Measurements from ENCODE around the gene TMEM132D.

Gene TMEM132D

DNA sequence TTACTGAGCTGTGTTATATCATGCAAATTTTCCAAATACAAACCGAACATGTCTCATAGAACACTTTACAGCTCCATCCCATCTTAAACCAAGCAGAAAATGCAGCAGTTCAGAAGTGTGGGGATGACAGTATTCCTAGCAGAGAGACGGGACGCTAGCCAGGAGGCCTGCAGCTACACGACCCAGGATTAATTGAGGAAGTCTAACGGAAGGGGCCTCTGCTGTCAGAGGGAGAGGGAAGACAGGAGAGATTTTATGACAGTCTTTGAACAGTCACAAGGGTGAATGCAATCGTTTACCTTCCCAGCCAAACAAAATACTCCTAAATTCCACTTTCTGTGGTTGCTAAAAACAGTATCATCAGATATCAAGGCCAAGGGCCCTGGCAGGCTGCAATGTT lies 261.9 kb downstream of the TMEM132D start:
- no peak for DNase-seq

DNA sequence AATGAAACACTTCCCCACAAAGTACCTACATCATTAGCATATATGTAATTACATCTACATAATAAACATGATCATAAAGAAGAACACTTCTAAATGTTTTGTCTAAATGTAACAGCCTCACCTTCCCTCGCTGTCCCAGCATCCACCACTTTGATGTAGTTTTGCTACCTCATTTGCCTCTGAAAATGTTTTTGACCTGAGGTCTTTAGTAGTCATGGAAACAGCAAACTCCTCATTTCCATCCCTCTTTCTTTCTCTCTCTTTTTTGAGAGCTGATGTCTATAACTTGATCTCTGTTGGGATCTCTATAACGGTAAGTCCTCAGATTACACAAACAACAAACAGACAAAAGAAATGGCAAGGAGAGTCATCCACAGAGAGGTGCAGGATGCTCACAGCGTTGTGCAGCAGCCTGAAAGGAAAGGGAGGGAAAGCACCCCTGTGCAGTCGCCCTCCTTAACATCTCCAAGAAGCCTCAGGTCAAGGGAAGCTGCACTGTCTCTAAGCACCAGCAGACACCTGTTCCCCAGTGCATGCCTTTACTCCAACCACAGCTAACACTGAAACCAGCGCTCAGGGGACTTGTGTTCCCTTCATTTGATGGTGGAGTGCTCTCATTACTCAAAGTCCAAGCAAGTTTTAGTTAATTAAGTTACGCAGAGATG lies 268.7 kb downstream of the TMEM132D start:
- DNase-seq, result no peak

GRCh38 chr12:129631316-129631715 lies 272.5 kb downstream of the TMEM132D start:
- DNase-seq, result no peak

DNA sequence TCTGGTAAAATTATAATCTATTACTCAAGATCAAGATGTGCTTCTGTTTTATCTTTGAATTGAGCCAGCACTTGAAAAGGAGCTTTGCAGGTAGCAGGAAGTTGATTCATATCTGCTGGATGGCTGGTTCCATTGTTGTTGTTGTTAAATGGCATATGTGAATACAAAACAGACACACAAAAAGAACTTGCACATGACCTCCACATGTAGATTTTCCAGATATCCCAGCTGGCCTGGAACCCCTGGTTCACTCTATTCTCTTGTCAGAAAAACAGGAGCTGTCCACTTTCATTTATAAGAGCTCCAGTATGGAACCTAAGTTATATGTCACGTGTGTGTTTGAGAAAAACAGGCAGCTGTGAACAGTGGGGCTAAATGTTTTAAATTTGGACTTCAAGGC lies 273.9 kb downstream of the TMEM132D start:
- no peak for DNase-seq

- DNase-seq, result no peak
Observed at GRCh38 chr12:129622566-129622965, 281.3 kb downstream of the TMEM132D start.

DNA sequence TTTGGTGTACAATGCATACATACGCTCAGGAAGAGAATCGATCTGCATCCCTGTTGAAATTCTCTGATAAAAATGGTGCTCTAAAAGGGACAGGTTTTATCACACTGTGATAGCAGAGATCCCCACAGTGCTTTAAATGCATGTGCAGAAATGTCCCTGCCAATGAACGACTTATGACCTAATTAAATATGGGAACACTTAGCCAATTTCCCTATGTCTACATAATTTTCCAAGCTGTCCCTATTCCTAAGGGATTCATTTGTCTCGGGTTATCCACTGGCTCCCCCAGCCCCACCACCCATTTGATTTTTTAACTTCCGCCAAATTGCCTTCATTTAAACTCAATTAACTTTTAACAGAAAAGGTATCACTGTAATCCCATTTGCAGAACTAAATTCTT lies 284.6 kb downstream of the TMEM132D start:
- DNase-seq, result no peak

GRCh38 chr12:129617849-129618248 lies 286.0 kb downstream of the TMEM132D start:
- DNase-seq, result no peak

GRCh38 chr12:129615001-129615400 lies 288.8 kb downstream of the TMEM132D start:
- DNase-seq, result no peak

DNA sequence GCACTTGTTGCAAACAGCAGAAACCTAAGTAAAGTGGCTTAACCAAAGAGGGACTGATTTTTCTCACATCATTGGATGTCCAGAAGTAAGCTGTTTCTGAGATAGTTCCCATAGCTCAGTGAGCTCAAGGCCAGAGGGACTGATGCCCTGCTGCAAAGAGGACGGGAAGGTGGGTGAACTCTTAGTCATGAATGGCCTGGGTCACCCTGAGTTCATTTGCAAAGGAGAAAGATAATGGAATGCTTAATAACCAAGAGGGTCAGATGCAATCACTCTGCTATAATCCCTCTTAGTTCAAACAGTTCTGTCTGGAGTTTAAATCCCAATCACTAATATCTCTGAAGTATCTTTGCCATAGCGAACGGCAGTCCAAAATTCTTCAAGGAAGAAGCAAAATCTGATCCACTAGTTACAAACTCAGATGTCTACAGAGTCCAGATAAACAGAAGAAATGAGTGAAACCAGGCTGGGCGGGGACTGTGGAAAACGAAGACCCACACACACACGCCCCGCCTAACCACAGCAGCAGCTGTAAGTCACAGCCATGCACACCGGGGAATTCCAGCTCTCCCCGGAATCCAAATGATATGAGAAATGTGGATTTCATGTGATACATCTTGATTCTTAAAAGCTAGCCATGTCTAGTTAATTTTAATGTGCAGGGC lies 289.5 kb downstream of the TMEM132D start:
- no peak for DNase-seq

GRCh38 chr12:129613314-129613713 lies 290.5 kb downstream of the TMEM132D start:
- DNase-seq, result no peak

DNA sequence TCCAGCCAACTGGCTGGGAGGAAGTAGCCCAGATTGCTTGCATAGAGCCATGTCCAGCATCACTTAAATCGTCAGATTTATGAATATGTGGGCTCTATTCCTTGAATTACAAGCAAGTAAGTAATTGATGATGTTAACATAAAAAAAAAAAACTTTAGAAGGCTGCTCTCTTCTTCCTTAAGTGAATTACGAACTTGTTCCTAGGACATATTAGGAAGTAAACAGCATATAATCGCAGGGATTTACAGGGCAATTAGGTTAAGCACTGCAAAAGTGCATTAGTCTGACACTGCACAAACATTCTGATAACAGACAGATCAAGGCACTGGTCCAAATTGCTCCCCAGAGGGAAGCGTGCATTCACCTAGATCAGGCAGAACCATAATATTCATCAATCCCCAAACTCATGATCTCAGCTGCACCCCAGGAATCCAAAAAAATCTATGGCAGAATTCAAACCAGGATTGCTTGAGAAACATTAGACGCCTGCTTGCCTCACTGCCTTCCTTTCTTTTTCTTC lies 293.2 kb downstream of the TMEM132D start:
- DNase-seq, result no peak

- no peak for DNase-seq
Observed at GRCh38 chr12:129607756-129608155, 296.1 kb downstream of the TMEM132D start.

- DNase-seq, result no peak
Observed at GRCh38 chr12:129607301-129607700, 296.5 kb downstream of the TMEM132D start.

DNA sequence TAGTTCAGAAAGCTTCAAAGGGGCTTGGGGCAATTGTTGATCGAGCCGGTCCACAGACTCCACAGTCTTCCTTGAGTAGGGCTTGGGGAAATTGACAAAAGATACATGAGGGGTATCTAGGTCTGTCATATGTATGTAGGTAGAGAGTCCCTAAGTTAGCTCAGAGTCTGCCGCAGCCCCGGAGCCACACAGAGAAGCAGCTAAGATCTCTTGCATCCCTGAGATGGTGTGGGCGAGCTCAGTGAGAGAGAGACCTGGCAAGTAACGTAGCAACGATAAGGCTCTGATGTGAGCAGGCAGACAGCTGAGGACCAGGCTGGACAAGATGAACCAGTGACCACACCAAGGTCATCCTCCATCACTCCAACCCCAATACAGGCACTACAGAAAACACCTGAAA lies 297.6 kb downstream of the TMEM132D start:
- no peak for DNase-seq

DNA sequence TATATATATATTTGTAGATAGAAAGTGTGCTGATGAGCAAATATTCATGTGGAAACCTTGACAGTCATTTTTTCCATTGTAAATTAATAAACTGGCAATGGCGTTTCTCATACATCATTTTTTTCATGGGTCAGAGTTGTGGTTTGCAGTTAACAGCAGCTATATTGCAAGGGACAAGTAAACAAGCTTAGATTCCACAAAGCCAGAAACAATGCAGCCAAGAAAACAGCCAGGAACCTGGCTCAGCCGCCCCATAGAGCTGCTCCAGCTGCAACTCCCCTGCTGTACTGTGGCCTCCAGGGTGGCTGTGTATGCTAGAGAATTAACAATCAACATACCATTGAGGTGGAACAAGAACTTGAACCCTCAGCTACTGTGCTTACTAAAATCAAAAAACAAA lies 298.2 kb downstream of the TMEM132D start:
- DNase-seq, result no peak

- no peak for DNase-seq
Observed at GRCh38 chr12:129604506-129604905, 299.3 kb downstream of the TMEM132D start.

- no peak for DNase-seq
Observed at GRCh38 chr12:129599406-129599805, 304.4 kb downstream of the TMEM132D start.

DNA sequence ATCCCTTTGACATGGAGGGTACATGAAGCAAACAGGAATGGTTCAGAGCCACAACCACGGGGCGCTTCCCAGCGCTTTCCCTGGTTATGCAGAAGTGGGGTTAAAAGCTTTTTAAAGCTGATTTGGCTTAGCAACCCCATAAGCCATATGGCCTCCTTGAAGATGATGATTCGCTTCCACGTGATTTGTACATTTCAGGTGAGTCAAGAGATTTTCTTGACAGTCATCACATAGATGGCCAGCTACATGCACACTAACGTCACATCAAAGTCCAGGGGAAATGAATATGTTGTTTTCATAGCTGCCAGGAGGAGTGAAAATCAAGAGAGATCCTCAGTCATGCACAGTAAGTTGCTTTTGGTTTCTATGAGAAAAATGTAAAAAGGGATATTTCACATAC lies 309.7 kb downstream of the TMEM132D start:
- no peak for DNase-seq

GRCh38 chr12:129592449-129592848 lies 311.4 kb downstream of the TMEM132D start:
- DNase-seq, result no peak

- DNase-seq, result no peak
Observed at GRCh38 chr12:129589503-129589902, 314.3 kb downstream of the TMEM132D start.

DNA sequence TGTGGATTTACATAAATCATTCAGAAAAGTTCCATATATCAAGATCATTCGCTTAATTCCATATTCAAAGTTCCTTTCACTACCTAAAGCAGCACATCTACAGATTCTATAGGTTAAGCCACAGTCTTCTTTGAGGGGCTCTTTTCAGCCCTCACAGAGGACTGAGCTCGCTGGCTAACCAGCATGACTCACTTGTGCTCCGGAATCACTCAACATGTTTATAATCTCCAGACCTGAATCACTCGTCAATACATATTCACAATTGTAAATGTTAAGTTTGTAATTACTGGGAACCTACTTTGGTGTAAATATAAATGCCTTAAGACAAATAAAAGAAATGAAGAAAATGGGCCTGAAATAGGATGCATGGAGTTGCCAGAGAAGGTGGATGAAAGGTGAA lies 315.7 kb downstream of the TMEM132D start:
- DNase-seq, result no peak

DNA sequence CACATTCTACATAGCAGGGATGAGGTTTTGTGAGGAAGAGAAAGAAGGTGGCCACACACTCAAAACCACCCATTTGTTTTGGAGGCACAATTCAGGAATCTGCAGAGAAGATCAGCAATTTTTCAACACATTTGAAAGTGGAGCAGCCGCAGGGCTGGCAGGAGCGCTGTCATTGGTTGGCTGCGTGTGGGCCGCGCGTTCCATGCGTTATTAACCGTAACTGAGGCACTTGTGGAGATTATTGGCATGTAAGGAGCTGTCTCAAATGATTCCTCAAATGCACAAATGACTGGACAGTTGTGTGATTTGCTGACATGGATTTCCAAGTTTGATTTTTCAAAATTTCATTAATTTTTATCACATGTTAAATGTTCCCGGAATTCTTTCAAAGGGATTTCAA lies 318.5 kb downstream of the TMEM132D start:
- DNase-seq, result no peak

DNA sequence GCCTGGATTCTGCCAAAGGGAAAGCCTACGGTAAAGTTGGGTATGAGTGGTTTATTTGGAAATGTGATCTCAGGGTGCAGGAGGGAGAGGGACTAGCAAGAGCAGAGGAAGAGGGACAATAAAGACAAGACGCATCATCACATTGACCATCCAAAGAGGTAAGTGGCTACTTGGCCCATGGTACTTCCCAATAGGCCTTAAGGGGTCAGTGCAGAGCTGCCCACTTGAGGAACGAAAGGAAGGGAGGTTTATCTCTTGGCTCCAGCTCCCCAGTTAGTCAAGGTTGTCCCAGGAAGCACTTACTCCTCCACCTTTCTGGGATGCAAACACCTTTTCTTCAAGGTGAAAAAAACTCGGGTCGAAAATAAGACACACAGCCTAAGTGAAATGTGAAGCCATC lies 323.9 kb downstream of the TMEM132D start:
- DNase-seq, result no peak

DNA sequence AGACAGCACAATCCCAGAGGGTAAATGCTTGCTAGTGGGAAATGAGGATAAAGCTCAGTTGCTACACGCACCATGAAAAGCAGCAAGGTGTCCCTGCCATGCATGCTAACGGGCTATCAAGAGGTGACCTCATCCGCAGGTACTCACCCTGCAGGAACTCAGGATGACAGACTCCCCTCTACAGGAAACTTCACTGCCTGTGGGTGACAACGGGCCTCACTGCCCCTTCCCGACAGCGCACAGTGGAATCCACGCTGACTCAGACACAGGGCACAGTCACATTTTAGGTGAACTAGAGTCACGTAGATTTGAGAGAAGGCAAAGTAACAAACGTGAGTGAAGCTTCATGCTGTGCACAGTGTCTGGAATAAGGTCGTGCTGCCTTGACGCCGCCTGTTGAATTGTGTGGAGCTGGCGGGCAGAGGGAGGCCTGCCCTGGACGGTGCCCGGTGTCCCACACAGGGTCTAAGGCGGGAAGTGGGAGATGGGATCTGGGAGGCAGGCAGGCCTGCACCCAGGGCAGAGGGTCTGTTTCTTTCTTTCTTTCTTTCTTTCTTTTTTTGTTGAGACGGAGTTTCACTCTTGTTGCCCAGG lies 331.8 kb downstream of the TMEM132D start:
- DNase-seq, result no peak

Measured in SIG-M5 (cell line).